ENCODE measurements around the gene ZFYVE21.

DNA sequence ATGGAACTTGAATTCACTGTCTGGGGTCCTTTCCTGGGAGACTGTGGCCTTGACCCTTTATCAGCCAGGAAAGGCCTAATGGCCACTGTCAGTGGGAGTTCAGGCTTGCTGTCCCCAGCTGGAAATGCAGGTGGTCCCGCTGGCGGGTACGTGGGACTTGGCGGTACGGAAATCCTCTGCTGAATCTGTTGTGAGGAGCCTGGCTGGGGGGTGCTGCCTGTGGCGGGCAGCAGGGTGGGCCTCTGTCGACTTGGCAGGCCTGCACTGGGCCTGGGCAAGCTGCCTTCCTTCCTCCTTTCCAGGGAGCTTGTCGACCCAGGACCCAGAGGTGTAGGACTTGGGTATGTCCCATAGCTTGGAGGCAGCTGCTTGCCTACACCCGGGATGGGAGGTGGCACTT lies 26.3 kb downstream of the ZFYVE21 start:
- TF ChIP-seq, protein P1, sequence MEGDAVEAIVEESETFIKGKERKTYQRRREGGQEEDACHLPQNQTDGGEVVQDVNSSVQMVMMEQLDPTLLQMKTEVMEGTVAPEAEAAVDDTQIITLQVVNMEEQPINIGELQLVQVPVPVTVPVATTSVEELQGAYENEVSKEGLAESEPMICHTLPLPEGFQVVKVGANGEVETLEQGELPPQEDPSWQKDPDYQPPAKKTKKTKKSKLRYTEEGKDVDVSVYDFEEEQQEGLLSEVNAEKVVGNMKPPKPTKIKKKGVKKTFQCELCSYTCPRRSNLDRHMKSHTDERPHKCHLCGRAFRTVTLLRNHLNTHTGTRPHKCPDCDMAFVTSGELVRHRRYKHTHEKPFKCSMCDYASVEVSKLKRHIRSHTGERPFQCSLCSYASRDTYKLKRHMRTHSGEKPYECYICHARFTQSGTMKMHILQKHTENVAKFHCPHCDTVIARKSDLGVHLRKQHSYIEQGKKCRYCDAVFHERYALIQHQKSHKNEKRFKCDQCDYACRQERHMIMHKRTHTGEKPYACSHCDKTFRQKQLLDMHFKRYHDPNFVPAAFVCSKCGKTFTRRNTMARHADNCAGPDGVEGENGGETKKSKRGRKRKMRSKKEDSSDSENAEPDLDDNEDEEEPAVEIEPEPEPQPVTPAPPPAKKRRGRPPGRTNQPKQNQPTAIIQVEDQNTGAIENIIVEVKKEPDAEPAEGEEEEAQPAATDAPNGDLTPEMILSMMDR (IDR thresholded peaks at IDR 0.05) = no peak
- TF ChIP-seq POLR2A (IDR thresholded peaks at IDR 0.05) = no peak
